B cell (primary cell): ENCODE data around the gene CEP112.

Experiments used
- EZH2 ChIP-seq: IDR thresholded peaks from 2 replicates; pipeline ENCODE4 v1.6.1; 2012; ENCODE audit warnings: borderline replicate concordance, low read depth, mild to moderate bottlenecking, moderate library complexity, low read length; ENCODE audit not compliant: insufficient read depth, poor library complexity, severe bottlenecking
- TF ChIP-seq, protein P1 (sequence below): fragments of 200-600 bp; IDR thresholded peaks from one replicate; pipeline ENCODE4 v1.8.0; 2022; ENCODE audit warnings: antibody characterized with exemption, mild to moderate bottlenecking

DNA sequence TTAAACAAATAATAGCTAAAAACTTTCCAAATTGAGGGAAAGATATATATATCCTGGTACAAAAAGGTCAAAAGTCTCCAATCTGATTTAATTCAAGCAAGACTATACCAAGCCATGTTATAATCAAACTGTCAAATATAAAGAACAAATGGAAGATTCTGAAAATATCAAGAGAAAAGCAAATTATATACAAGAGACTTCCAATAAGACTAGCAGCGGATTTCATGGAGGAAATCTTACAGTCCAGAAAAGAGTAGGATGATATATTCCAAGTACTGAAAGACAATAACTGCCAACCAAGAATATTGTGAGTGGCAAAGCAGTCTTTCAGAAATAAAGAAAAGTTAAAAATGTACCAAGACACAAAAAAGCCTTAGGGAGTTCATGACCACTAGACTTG is 102.2 kb downstream of the CEP112 start:
- TF ChIP-seq, protein P1, sequence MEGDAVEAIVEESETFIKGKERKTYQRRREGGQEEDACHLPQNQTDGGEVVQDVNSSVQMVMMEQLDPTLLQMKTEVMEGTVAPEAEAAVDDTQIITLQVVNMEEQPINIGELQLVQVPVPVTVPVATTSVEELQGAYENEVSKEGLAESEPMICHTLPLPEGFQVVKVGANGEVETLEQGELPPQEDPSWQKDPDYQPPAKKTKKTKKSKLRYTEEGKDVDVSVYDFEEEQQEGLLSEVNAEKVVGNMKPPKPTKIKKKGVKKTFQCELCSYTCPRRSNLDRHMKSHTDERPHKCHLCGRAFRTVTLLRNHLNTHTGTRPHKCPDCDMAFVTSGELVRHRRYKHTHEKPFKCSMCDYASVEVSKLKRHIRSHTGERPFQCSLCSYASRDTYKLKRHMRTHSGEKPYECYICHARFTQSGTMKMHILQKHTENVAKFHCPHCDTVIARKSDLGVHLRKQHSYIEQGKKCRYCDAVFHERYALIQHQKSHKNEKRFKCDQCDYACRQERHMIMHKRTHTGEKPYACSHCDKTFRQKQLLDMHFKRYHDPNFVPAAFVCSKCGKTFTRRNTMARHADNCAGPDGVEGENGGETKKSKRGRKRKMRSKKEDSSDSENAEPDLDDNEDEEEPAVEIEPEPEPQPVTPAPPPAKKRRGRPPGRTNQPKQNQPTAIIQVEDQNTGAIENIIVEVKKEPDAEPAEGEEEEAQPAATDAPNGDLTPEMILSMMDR = no peak
- no peak for TF ChIP-seq EZH2
